Karpas-422 (cell line): Measurements from ENCODE around the gene HASPIN. TPM values are rescaled to one million over a fixed set of nuclear protein-coding genes. Genes with fewer than 3 reads are reported as not detected.
"Not testable (repeated sequence)": the region's sequence is repeated elsewhere in the genome, so short reads cannot be mapped to it uniquely, and the experiment has no call there.

Source experiments
- DNase-seq: peaks from one replicate; pipeline ENCODE4 v3.0.0-alpha.2; 2015
- H2AFZ ChIP-seq: fragments of 200-600 bp; sonication (generic); 2 replicates; pipeline ENCODE4 v1.6.1; 2014; ENCODE audit warnings: antibody characterized with exemption, low read length, mixed read lengths
- H3K27ac ChIP-seq: fragments of 200-600 bp; sonication (generic); 2 replicates; pipeline ENCODE4 v1.5.1; 2014; ENCODE audit warnings: mild to moderate bottlenecking, low read length, moderate library complexity
- H3K27me3 ChIP-seq: fragments of 200-600 bp; sonication (generic); 2 replicates; pipeline ENCODE4 v1.6.1; 2014; ENCODE audit warnings: low read length, mixed read lengths
- H3K36me3 ChIP-seq: fragments of 200-600 bp; sonication (generic); 2 replicates; pipeline ENCODE4 v1.6.1; 2014; ENCODE audit warnings: low read length, mixed read lengths; ENCODE audit not compliant: insufficient read depth
- H3K4me1 ChIP-seq: fragments of 200-600 bp; sonication (generic); 2 replicates; pipeline ENCODE4 v1.6.1; 2014; ENCODE audit warnings: mild to moderate bottlenecking, low read length, mixed read lengths
- H3K4me2 ChIP-seq: fragments of 200-600 bp; sonication (generic); 2 replicates; pipeline ENCODE4 v1.6.1; 2014; ENCODE audit warnings: low read length, low read depth, mild to moderate bottlenecking; ENCODE audit not compliant: poor library complexity, severe bottlenecking
- H3K4me3 ChIP-seq: fragments of 200-600 bp; sonication (generic); 2 replicates; pipeline ENCODE4 v1.5.1; 2014; ENCODE audit warnings: mild to moderate bottlenecking, antibody characterized with exemption, low read length, mixed read lengths
- H3K79me2 ChIP-seq: fragments of 200-600 bp; sonication (generic); 2 replicates; pipeline ENCODE4 v1.6.1; 2014; ENCODE audit warnings: mild to moderate bottlenecking, low read length, mixed read lengths
- H3K9ac ChIP-seq: fragments of 200-600 bp; sonication (generic); 2 replicates; pipeline ENCODE4 v1.6.0; 2014; ENCODE audit warnings: low read length
- H3K9me2 ChIP-seq: fragments of 200-600 bp; sonication (generic), shearing (Covaris generic); replicated peaks from 2 replicates; pipeline ENCODE4 v1.6.0; 2014; ENCODE audit warnings: mild to moderate bottlenecking, low read length, moderate library complexity; ENCODE audit not compliant: insufficient read depth
- H3K9me3 ChIP-seq: fragments of 300-700, 200-600 bp; sonication (generic); 2 replicates; pipeline ENCODE4 v1.6.1; 2014; ENCODE audit warnings: low read length, mixed read lengths
- H4K20me1 ChIP-seq: fragments of 200-600 bp; sonication (generic); 2 replicates; pipeline ENCODE4 v1.6.1; 2014; ENCODE audit warnings: mild to moderate bottlenecking, antibody characterized with exemption, low read length, low read depth; ENCODE audit not compliant: insufficient read depth
- total RNA-seq: library from RNA; depleted of rRNA; stranded (reverse); fragments of >200 nt; shearing (Covaris generic); gene quantifications from 2 replicates; pipeline ENCODE4 v1.2.3, GENCODE V29; 2014; ENCODE audit warnings: low replicate concordance

The HASPIN gene
- total RNA-seq, 1 experiment from 2014 or later: 20.3 TPM

DNA sequence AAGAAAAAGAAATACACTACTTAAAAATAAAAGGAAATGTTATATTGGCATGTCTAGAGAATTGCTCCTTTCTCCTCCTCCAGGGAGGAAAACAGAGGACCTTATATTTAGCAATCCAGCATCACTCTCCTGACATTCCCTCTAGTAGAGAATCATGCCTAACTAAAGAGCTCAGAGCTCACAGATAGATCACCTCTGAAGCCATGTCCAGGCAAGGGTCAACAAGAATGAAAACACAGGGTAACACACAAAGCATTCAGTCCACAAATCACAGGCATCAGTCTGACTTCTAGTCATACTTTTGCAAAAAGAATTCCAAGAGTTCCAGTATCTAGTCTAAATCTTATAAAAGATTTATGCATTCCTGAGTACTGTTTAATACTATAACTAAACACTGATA is 4.4 kb upstream of the HASPIN start:
- Histone ChIP-seq H3K4me3 (no peak overlapping the region), H3K79me2 (peaks cover 18% of the 10 kb centered on the region), H3K36me3 (peaks cover 29% of the 10 kb centered on the region; the same call in 1 of the 2 replicates), H3K9ac (no peak overlapping the region), H3K9me3 (no peaks in the 10 kb centered on the region), H3K27me3 (no peaks in the 10 kb centered on the region), H2AFZ (no peak overlapping the region), H3K27ac (no peak overlapping the region), H3K4me1 (peaks cover 14% of the 10 kb centered on the region), H3K9me2 (no peaks in the 10 kb centered on the region), H4K20me1 (0 out of 2 replicates have a peak, but pooled peaks cover under 1% of the 10 kb centered on the region), H3K4me2 (no peak overlapping the region)
- no peak for DNase-seq

- peaks cover 37% of the 10 kb centered on the region for H3K4me1 ChIP-seq
- H3K4me2 ChIP-seq: peak overlapping the region; percentile 94
- H3K9me3 ChIP-seq: no peaks in the 10 kb centered on the region
- H3K9me2 ChIP-seq: no peaks in the 10 kb centered on the region
- peaks cover 21% of the 10 kb centered on the region for H3K36me3 ChIP-seq
- H3K79me2 ChIP-seq: peaks cover 42% of the 10 kb centered on the region
- no peaks in the 10 kb centered on the region for H3K27me3 ChIP-seq
- H3K27ac ChIP-seq: peak overlapping the region; percentile 86
- peaks cover 20% of the 10 kb centered on the region for H4K20me1 ChIP-seq
- peak overlapping the region; percentile 97 for H3K9ac ChIP-seq
- DNase-seq: no peak
- peak overlapping the region; percentile 97 for H3K4me3 ChIP-seq
- no peak overlapping the region for H2AFZ ChIP-seq
Observed at GRCh38 chr17:3722716-3723115, 987 bp upstream of the HASPIN start.

- Histone ChIP-seq H3K79me2 (peaks cover 45% of the 10 kb centered on the region), H4K20me1 (peaks cover 20% of the 10 kb centered on the region), H3K4me3 (peak overlapping the region; percentile 97), H3K9me3 (no peaks in the 10 kb centered on the region), H3K9me2 (no peaks in the 10 kb centered on the region), H3K27me3 (no peaks in the 10 kb centered on the region), H3K9ac (peak overlapping the region; percentile 97), H3K27ac (peak overlapping the region; percentile 86), H3K4me2 (peak overlapping the region; percentile 94), H3K36me3 (peaks cover 21% of the 10 kb centered on the region), H3K4me1 (peaks cover 40% of the 10 kb centered on the region), H2AFZ (peak overlapping the region; percentile 73; the same call in 1 of the 2 replicates)
- DNase-seq: peak; percentile 82
Observed at GRCh38 chr17:3723188-3723555, 531 bp upstream of the HASPIN start.

DNA sequence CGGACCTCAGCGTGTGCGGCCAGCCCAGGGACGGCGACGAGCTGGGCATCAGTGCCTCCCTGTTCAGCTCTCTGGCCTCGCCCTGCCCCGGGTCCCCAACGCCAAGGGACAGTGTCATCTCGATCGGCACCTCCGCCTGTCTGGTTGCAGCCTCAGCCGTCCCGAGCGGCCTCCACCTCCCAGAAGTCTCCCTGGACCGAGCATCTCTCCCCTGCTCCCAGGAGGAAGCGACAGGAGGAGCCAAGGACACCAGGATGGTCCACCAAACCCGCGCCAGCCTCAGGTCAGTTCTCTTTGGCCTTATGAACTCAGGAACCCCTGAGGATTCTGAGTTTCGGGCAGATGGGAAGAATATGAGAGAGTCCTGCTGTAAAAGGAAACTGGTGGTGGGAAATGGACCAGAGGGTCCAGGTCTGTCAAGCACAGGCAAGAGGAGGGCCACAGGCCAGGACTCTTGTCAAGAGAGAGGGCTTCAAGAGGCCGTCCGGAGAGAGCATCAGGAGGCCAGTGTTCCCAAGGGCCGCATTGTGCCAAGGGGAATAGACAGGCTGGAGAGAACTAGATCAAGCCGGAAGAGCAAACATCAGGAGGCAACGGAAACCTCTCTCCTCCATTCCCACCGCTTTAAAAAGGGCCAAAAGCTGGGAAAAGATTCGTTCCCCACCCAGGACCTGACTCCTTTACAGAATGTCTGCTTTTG is 825 bp downstream of the HASPIN start:
- Histone ChIP-seq H3K9ac (peak overlapping the region; percentile 97), H3K4me1 (peaks cover 40% of the 10 kb centered on the region), H3K4me3 (peak overlapping the region; percentile 97), H2AFZ (no peak overlapping the region), H4K20me1 (peaks cover 20% of the 10 kb centered on the region), H3K36me3 (peaks cover 18% of the 10 kb centered on the region), H3K4me2 (peak overlapping the region; percentile 94), H3K27ac (peak overlapping the region; percentile 55; the same call in 1 of the 2 replicates), H3K9me3 (no peaks in the 10 kb centered on the region), H3K27me3 (no peaks in the 10 kb centered on the region), H3K9me2 (no peaks in the 10 kb centered on the region), H3K79me2 (peaks cover 45% of the 10 kb centered on the region)
- DNase-seq: no peak

DNA sequence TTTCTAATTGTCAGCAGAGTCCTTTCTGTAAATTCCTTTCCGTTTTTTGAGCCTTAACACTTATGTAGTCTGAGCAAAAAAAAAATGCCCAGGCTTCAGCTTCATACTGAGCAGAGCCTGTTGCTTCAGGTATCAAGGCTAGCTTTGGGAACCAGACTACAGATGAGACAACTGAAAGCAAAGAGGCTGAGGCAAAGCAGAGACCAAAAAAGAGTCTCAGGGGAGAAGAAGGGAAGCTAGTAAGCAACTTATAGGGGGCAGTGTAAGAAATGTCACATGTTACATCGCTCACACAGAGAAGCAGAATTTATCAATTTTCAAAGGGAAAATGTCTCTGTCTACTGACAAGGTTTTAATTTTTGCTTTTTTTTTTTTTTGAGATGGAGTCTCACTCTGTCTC is 3.3 kb downstream of the HASPIN start:
- H2AFZ ChIP-seq: no peak overlapping the region

GRCh38 chr17:3728099-3728498 is 4.4 kb downstream of the HASPIN start:
- Histone ChIP-seq H3K36me3 (peaks cover 18% of the 10 kb centered on the region), H4K20me1 (peaks cover 26% of the 10 kb centered on the region), H3K4me1 (peaks cover 33% of the 10 kb centered on the region), H3K9ac (peak overlapping the region; percentile 7; the same call in 1 of the 2 replicates), H3K27ac (peak overlapping the region; percentile 52; the same call in 1 of the 2 replicates), H3K79me2 (peaks cover 37% of the 10 kb centered on the region)
- H3K9me2 ChIP-seq, DNase-seq, H3K27me3 ChIP-seq, H3K4me3 ChIP-seq, H2AFZ ChIP-seq, H3K4me2 ChIP-seq, H3K9me3 ChIP-seq: not testable (repeated sequence)

More for the DNA sequence above, 3.3 kb downstream of the HASPIN start:
- no peaks in the 10 kb centered on the region for H3K27me3 ChIP-seq
- H3K9me2 ChIP-seq: no peaks in the 10 kb centered on the region
- peak overlapping the region; percentile 30; the same call in 1 of the 2 replicates for H3K4me3 ChIP-seq
- H3K4me2 ChIP-seq: peak overlapping the region; percentile 58
- H3K9me3 ChIP-seq: no peaks in the 10 kb centered on the region
- DNase-seq: peak; percentile 86
- H3K27ac ChIP-seq: peak overlapping the region; percentile 65; the same call in 1 of the 2 replicates
- H3K9ac ChIP-seq: peak overlapping the region; percentile 29; the same call in 1 of the 2 replicates
- peaks cover 26% of the 10 kb centered on the region for H4K20me1 ChIP-seq
- H3K4me1 ChIP-seq: peaks cover 40% of the 10 kb centered on the region
- H3K36me3 ChIP-seq: peaks cover 18% of the 10 kb centered on the region
- H3K79me2 ChIP-seq: peaks cover 45% of the 10 kb centered on the region

GRCh38 chr17:3729881-3730280 is 6.2 kb downstream of the HASPIN start:
- Histone ChIP-seq H2AFZ (no peak overlapping the region), H3K9ac (no peak overlapping the region), H3K27me3 (no peaks in the 10 kb centered on the region), H3K4me1 (peaks cover 31% of the 10 kb centered on the region), H3K9me2 (no peaks in the 10 kb centered on the region), H3K4me2 (no peak overlapping the region), H3K36me3 (peaks cover 18% of the 10 kb centered on the region), H3K27ac (no peak overlapping the region), H3K79me2 (peaks cover 21% of the 10 kb centered on the region), H3K9me3 (no peaks in the 10 kb centered on the region), H4K20me1 (peaks cover 19% of the 10 kb centered on the region), H3K4me3 (no peak overlapping the region)
- no peak for DNase-seq

GRCh38 chr17:3730881-3731429 is 7.3 kb downstream of the HASPIN start:
- Histone ChIP-seq H3K36me3 (peaks cover 9% of the 10 kb centered on the region; the same call in 1 of the 2 replicates), H4K20me1 (peaks cover 9% of the 10 kb centered on the region; the same call in 1 of the 2 replicates), H3K27ac (no peak overlapping the region), H3K4me1 (peaks cover 20% of the 10 kb centered on the region), H3K9me2 (no peaks in the 10 kb centered on the region), H3K79me2 (peaks cover 11% of the 10 kb centered on the region), H3K9me3 (no peaks in the 10 kb centered on the region), H3K9ac (no peak overlapping the region), H3K4me2 (no peak overlapping the region), H2AFZ (no peak overlapping the region), H3K4me3 (no peak overlapping the region), H3K27me3 (no peaks in the 10 kb centered on the region)
- no peak for DNase-seq
